Suprapubic skin (tissue), 4 donors: ENCODE data around the gene MN1. TPM values are rescaled to one million over a fixed set of nuclear protein-coding genes. Genes with fewer than 3 reads are reported as not detected.

Experiments used
- DNase-seq, 2 donors: peaks; one replicate each; pipeline ENCODE4 v3.0.0-alpha.2; 2019; ENCODE audit warnings: low spot score in 2 of 2
- H3K27ac ChIP-seq: fragments of 200-600 bp; sonication (generic); one replicate; pipeline ENCODE4 v1.5.1; 2019
- H3K27me3 ChIP-seq: fragments of 200-600 bp; sonication (generic); one replicate; pipeline ENCODE4 v1.5.1; 2019
- H3K36me3 ChIP-seq: fragments of 200-600 bp; sonication (generic); one replicate; pipeline ENCODE4 v1.5.1; 2019
- H3K4me1 ChIP-seq: fragments of 200-600 bp; sonication (generic); one replicate; pipeline ENCODE4 v1.5.1; 2019
- H3K4me3 ChIP-seq: fragments of 200-600 bp; sonication (generic); one replicate; pipeline ENCODE4 v1.5.1; 2019; ENCODE audit warnings: mild to moderate bottlenecking
- H3K9me3 ChIP-seq: fragments of 200-600 bp; sonication (generic); one replicate; pipeline ENCODE4 v1.5.1; 2019
- CTCF ChIP-seq, 2 donors: fragments of 200-600 bp in 1 of 2; fragments of 450-650 bp in 1 of 2; sonication (generic) in 1 of 2; IDR thresholded peaks; one replicate each; pipeline ENCODE4 v1.5.1; 2016 to 2019; ENCODE audit warnings: antibody characterized with exemption in 2 of 2, mild to moderate bottlenecking in 1 of 2, moderate library complexity in 1 of 2
- EP300 ChIP-seq: sonication (generic); formaldehyde crosslinking; IDR thresholded peaks from one replicate; pipeline ENCODE4 v1.6.1; 2017; ENCODE audit warnings: antibody characterized with exemption
- POLR2A ChIP-seq, 2 donors: fragments of 450-650 bp; IDR thresholded peaks; one replicate each; pipeline ENCODE4 v1.6.1; 2017; ENCODE audit warnings: antibody characterized with exemption in 2 of 2, mild to moderate bottlenecking in 2 of 2, moderate library complexity in 2 of 2
- POLR2AphosphoS5 ChIP-seq, 3 donors: sonication (generic); formaldehyde crosslinking; IDR thresholded peaks; one replicate each; pipeline ENCODE4 v1.6.1; 2017; ENCODE audit warnings: antibody characterized with exemption in 3 of 3
- WGBS: methylation state at CpG from one replicate; pipeline ENCODE4 v1.1.5; 2018; 5-methylcytosine and 5-hydroxymethylcytosine counted together
- total RNA-seq, 4 donors: library from RNA; depleted of rRNA; stranded (reverse); fragments of >200 nt; gene quantifications; one replicate each; pipeline ENCODE4 v1.1.0, GENCODE V29; 2016

Gene MN1
- total RNA-seq, 4 donors from 2014 or later = 1.7 to 6.5 (median 4.1) TPM

GRCh38 chr22:27802346-27803073 lies 954 bp upstream of the MN1 start:
- no peak for TF ChIP-seq POLR2AphosphoS5 (IDR thresholded peaks at IDR 0.05)
- TF ChIP-seq CTCF (IDR thresholded peaks at IDR 0.05) = no peak
- no peak for TF ChIP-seq EP300
- TF ChIP-seq POLR2A (IDR thresholded peaks at IDR 0.05) = no peak
- H3K9me3 ChIP-seq = no peaks in the 10 kb centered on the region
- H3K4me3 ChIP-seq = peak overlapping the region; percentile 85
- DNase-seq = no peak
- H3K27ac ChIP-seq = peak overlapping the region; percentile 67
- no peaks in the 10 kb centered on the region for H3K36me3 ChIP-seq
- peaks cover 21% of the 10 kb centered on the region for H3K27me3 ChIP-seq
- 38% methylated on average over 21 of the region's 35 CpGs for WGBS
- H3K4me1 ChIP-seq = peaks cover 36% of the 10 kb centered on the region

GRCh38 chr22:27801202-27801615 lies 347 bp downstream of the MN1 start:
- H3K27me3 ChIP-seq = peaks cover 21% of the 10 kb centered on the region
- H3K27ac ChIP-seq = peak overlapping the region; percentile 67
- TF ChIP-seq POLR2A (IDR thresholded peaks at IDR 0.05) (no peak), POLR2AphosphoS5 (IDR thresholded peaks at IDR 0.05) (no peak)
- H3K4me3 ChIP-seq = peak overlapping the region; percentile 85
- no peaks in the 10 kb centered on the region for H3K36me3 ChIP-seq
- DNase-seq = no peak
- no peaks in the 10 kb centered on the region for H3K9me3 ChIP-seq
- H3K4me1 ChIP-seq = peaks cover 39% of the 10 kb centered on the region
- WGBS = no CpG with 5 or more reads among the region's 58 CpGs

- peak overlapping the region; percentile 67 for H3K27ac ChIP-seq
- no peak for DNase-seq
- H3K4me3 ChIP-seq = peak overlapping the region; percentile 85
- TF ChIP-seq CTCF (IDR thresholded peaks at IDR 0.05) = no peak
- no peak for TF ChIP-seq POLR2AphosphoS5 (IDR thresholded peaks at IDR 0.05)
- no peak for TF ChIP-seq POLR2A (IDR thresholded peaks at IDR 0.05)
- no peak for TF ChIP-seq EP300
- H3K36me3 ChIP-seq = no peaks in the 10 kb centered on the region
- peaks cover 21% of the 10 kb centered on the region for H3K27me3 ChIP-seq
- no peaks in the 10 kb centered on the region for H3K9me3 ChIP-seq
- peaks cover 45% of the 10 kb centered on the region for H3K4me1 ChIP-seq
- WGBS = 2% methylated on average over 9 of the region's 82 CpGs
Observed at GRCh38 chr22:27800250-27801201, 1.0 kb downstream of the MN1 start.

- Histone ChIP-seq H3K9me3 (no peaks in the 10 kb centered on the region), H3K4me3 (peak overlapping the region; percentile 85), H3K27me3 (peaks cover 21% of the 10 kb centered on the region), H3K36me3 (no peaks in the 10 kb centered on the region), H3K4me1 (peaks cover 46% of the 10 kb centered on the region), H3K27ac (no peak overlapping the region)
- WGBS = 0% methylated on average over 11 of the region's 40 CpGs
- TF ChIP-seq CTCF (IDR thresholded peaks at IDR 0.05) (no peak), POLR2AphosphoS5 (IDR thresholded peaks at IDR 0.05) (no peak), POLR2A (IDR thresholded peaks at IDR 0.05) (no peak), EP300 (no peak)
- DNase-seq = no peak
Observed at GRCh38 chr22:27799827-27800249, 1.7 kb downstream of the MN1 start.

- 66% methylated on average over 23 of the region's 62 CpGs for WGBS
- peaks cover 21% of the 10 kb centered on the region for H3K27me3 ChIP-seq
- H3K4me3 ChIP-seq = peak overlapping the region; percentile 85
- no peaks in the 10 kb centered on the region for H3K36me3 ChIP-seq
- no peak overlapping the region for H3K27ac ChIP-seq
- no peak for DNase-seq
- no peaks in the 10 kb centered on the region for H3K9me3 ChIP-seq
- H3K4me1 ChIP-seq = peaks cover 45% of the 10 kb centered on the region
- TF ChIP-seq EP300 = no peak
Observed at GRCh38 chr22:27799015-27799826, 2.3 kb downstream of the MN1 start.
